ENCODE data around the gene MTUS2. TPM values are rescaled to one million over a fixed set of nuclear protein-coding genes. Genes with fewer than 3 reads are reported as not detected.

Gene MTUS2
- total RNA-seq, 1 donor, result 0.36 TPM

GRCh38 chr13:28866932-28867331 is 46.8 kb downstream of the MTUS2 start:
- Histone ChIP-seq H3K9me3 (ENCODE audit: low read depth, low read length) (no peaks in the 10 kb centered on the region), H3K27ac (ENCODE audit: low read depth, low read length) (no peak overlapping the region), H3K79me2 (ENCODE audit: insufficient read depth, low read length) (no peaks in the 10 kb centered on the region), H4K20me1 (ENCODE audit: insufficient read depth, low read length) (no peaks in the 10 kb centered on the region), H2AFZ (ENCODE audit: low read length) (no peak overlapping the region), H3K4me2 (ENCODE audit: insufficient read depth, low read length) (no peak overlapping the region), H3K4me1 (ENCODE audit: insufficient read depth, low read length) (no peaks in the 10 kb centered on the region), H3K27me3 (ENCODE audit: insufficient read depth, low read length) (no peaks in the 10 kb centered on the region), H3K4me3 (ENCODE audit: insufficient read depth, low read length) (no peak overlapping the region), H3K36me3 (ENCODE audit: insufficient read depth, low read length) (no peaks in the 10 kb centered on the region)
- no peak for DNase-seq (ENCODE audit: insufficient read length, low spot score, missing footprints)
- TF ChIP-seq CTCF (IDR thresholded peaks at IDR 0.05; ENCODE audit: extremely low read depth, low read depth, low read length), result no peak

GRCh38 chr13:28867564-28867963 is 47.4 kb downstream of the MTUS2 start:
- no peak for DNase-seq (ENCODE audit: insufficient read length, low spot score, missing footprints)
- Histone ChIP-seq H3K9me3 (ENCODE audit: low read depth, low read length) (no peaks in the 10 kb centered on the region), H3K4me3 (ENCODE audit: insufficient read depth, low read length) (no peak overlapping the region), H3K4me2 (ENCODE audit: insufficient read depth, low read length) (no peak overlapping the region), H3K27me3 (ENCODE audit: insufficient read depth, low read length) (no peaks in the 10 kb centered on the region), H3K36me3 (ENCODE audit: insufficient read depth, low read length) (no peaks in the 10 kb centered on the region), H3K4me1 (ENCODE audit: insufficient read depth, low read length) (no peaks in the 10 kb centered on the region), H2AFZ (ENCODE audit: low read length) (no peak overlapping the region), H4K20me1 (ENCODE audit: insufficient read depth, low read length) (no peaks in the 10 kb centered on the region), H3K27ac (ENCODE audit: low read depth, low read length) (no peak overlapping the region), H3K79me2 (ENCODE audit: insufficient read depth, low read length) (no peaks in the 10 kb centered on the region)
- no peak for TF ChIP-seq CTCF (IDR thresholded peaks at IDR 0.05; ENCODE audit: extremely low read depth, low read depth, low read length)

- no peaks in the 10 kb centered on the region for H3K4me1 ChIP-seq (ENCODE audit: insufficient read depth, low read length)
- no peaks in the 10 kb centered on the region for H3K9me3 ChIP-seq (ENCODE audit: low read depth, low read length)
- H3K4me3 ChIP-seq (ENCODE audit: insufficient read depth, low read length), result no peak overlapping the region
- no peaks in the 10 kb centered on the region for H3K27me3 ChIP-seq (ENCODE audit: insufficient read depth, low read length)
- H3K79me2 ChIP-seq (ENCODE audit: insufficient read depth, low read length), result no peaks in the 10 kb centered on the region
- H3K27ac ChIP-seq (ENCODE audit: low read depth, low read length), result no peak overlapping the region
- H2AFZ ChIP-seq (ENCODE audit: low read length), result no peak overlapping the region
- H3K4me2 ChIP-seq (ENCODE audit: insufficient read depth, low read length), result no peak overlapping the region
- H4K20me1 ChIP-seq (ENCODE audit: insufficient read depth, low read length), result no peaks in the 10 kb centered on the region
- no peak for DNase-seq (ENCODE audit: insufficient read length, low spot score, missing footprints)
- no peaks in the 10 kb centered on the region for H3K36me3 ChIP-seq (ENCODE audit: insufficient read depth, low read length)
- TF ChIP-seq CTCF (IDR thresholded peaks at IDR 0.05; ENCODE audit: extremely low read depth, low read depth, low read length), result no peak
These were observed 52.5 kb downstream of the MTUS2 start for GRCh38 chr13:28872427-28873176.

- peak; percentile 39 for DNase-seq (ENCODE audit: insufficient read length, low spot score, missing footprints)
- Histone ChIP-seq H3K4me3 (ENCODE audit: insufficient read depth, low read length) (no peak overlapping the region), H3K27ac (ENCODE audit: low read depth, low read length) (no peak overlapping the region), H3K4me1 (ENCODE audit: insufficient read depth, low read length) (no peaks in the 10 kb centered on the region), H2AFZ (ENCODE audit: low read length) (no peak overlapping the region), H4K20me1 (ENCODE audit: insufficient read depth, low read length) (no peaks in the 10 kb centered on the region), H3K79me2 (ENCODE audit: insufficient read depth, low read length) (no peaks in the 10 kb centered on the region), H3K4me2 (ENCODE audit: insufficient read depth, low read length) (no peak overlapping the region), H3K27me3 (ENCODE audit: insufficient read depth, low read length) (no peaks in the 10 kb centered on the region), H3K36me3 (ENCODE audit: insufficient read depth, low read length) (no peaks in the 10 kb centered on the region), H3K9me3 (ENCODE audit: low read depth, low read length) (no peaks in the 10 kb centered on the region)
- no peak for TF ChIP-seq CTCF (IDR thresholded peaks at IDR 0.05; ENCODE audit: extremely low read depth, low read depth, low read length)
These were observed 55.9 kb downstream of the MTUS2 start for GRCh38 chr13:28875846-28876615.

Data from osteoblast (primary cell).